K562 (cell line): ENCODE results near the gene ARHGAP42. TPM values are rescaled to one million over a fixed set of nuclear protein-coding genes. Genes with fewer than 3 reads are reported as not detected.

Experiments used
- ATAC-seq: fragments of 200-7000 bp; cut with Tn5 transposase; 3 replicates; pipeline ENCODE4 v1.9.1; 2020; ENCODE audit warnings: moderate library complexity
- BruUV-seq: library from RNA; stranded (reverse); fragments of 400-500 nt; replicated peaks from 2 replicates; lab custom pipeline; 2021; lab: Mats Ljungman, UMichigan
- CTCF ChIA-PET: fragments of 300-600 bp; formaldehyde crosslinking; extraction: SDS; loops from one replicate; lab custom pipeline; 2021; ENCODE audit warnings: low intra/inter-chr PET ratio; lab: Yijun Ruan, JAX
- POLR2A ChIA-PET: fragments of 300-600, 350-650 bp; sonication (Branson Sonifier 250); formaldehyde crosslinking; extraction: SDS; loops from one replicate; lab custom pipeline; 2021; ENCODE audit warnings: antibody characterized with exemption, inconsistent platforms; lab: Yijun Ruan, JAX
- DNase-seq, 4 experiments: peaks; one replicate each; pipeline versions ENCODE4 v3.0.0 to v3.0.0-alpha.2; 2011 to 2018; ENCODE audit warnings: low spot score in 3 of 4, mixed read lengths in 3 of 4; ENCODE audit errors: extremely low read depth in 1 of 4
- FAIRE-seq: peaks from 2 replicates; lab custom pipeline; 2011; peaks lifted over from hg19 to GRCh38; lab: Jason Lieb, UNC
- H2AFZ ChIP-seq: 2 replicates; pipeline ENCODE4 v1.6.0; 2011; ENCODE audit warnings: low read depth, low read length, control low read depth, inconsistent platforms
- H3K27ac ChIP-seq: fragments of 200-600 bp; 3 replicates; pipeline ENCODE4 v1.8.0; 2011; ENCODE audit warnings: low read depth, mild to moderate bottlenecking, control low read depth, inconsistent platforms, low read length, moderate library complexity, mixed read lengths; ENCODE audit errors: extremely low read depth
- H3K27me3 ChIP-seq, 2 experiments: fragments of 300-600 bp in 1 of 2; 2 replicates in 1 of 2; 3 replicates in 1 of 2; pipeline versions ENCODE4 v1.6.0 to v1.8.0; 2011; ENCODE audit warnings: inconsistent platforms in 2 of 2, low read length in 2 of 2, mild to moderate bottlenecking in 1 of 2, mixed read lengths in 1 of 2, moderate library complexity in 1 of 2; ENCODE audit not compliant: control insufficient read depth in 2 of 2, insufficient read depth in 2 of 2
- H3K36me3 ChIP-seq: fragments of 300-600 bp; 3 replicates; pipeline ENCODE4 v1.8.0; 2011; ENCODE audit warnings: mild to moderate bottlenecking, low read length, inconsistent platforms; ENCODE audit not compliant: control insufficient read depth, insufficient read depth
- H3K4me1 ChIP-seq, 2 experiments: fragments of 200-600 bp in 1 of 2; replicated peaks in 1 of 2; 2 replicates in 1 of 2; 3 replicates in 1 of 2; pipeline versions ENCODE4 v1.5.1 to v1.8.0; 2011; ENCODE audit warnings: inconsistent platforms in 2 of 2, low read length in 2 of 2, mild to moderate bottlenecking in 1 of 2, mixed read lengths in 1 of 2, moderate library complexity in 1 of 2; ENCODE audit not compliant: control insufficient read depth in 2 of 2, insufficient read depth in 2 of 2
- H3K4me2 ChIP-seq: 2 replicates; pipeline ENCODE4 v1.6.1; 2011; ENCODE audit warnings: low read length, control low read depth, inconsistent platforms, mixed read lengths; ENCODE audit not compliant: insufficient read depth
- H3K4me3 ChIP-seq: fragments of 200-600 bp; sonication (generic), shearing (Covaris generic); 2 replicates; pipeline ENCODE4 v1.5.1; 2016; ENCODE audit warnings: control low read depth, inconsistent platforms
- H3K79me2 ChIP-seq: fragments of 200-600 bp; 3 replicates; pipeline ENCODE4 v1.8.0; 2011; ENCODE audit warnings: low read length, inconsistent platforms; ENCODE audit not compliant: control insufficient read depth, insufficient read depth
- H3K9ac ChIP-seq, 2 experiments: 2 replicates each; pipeline versions ENCODE4 v1.6.0 to v1.6.1; 2011; ENCODE audit warnings: low read depth in 2 of 2, low read length in 2 of 2, control low read depth in 1 of 2, inconsistent platforms in 1 of 2, mild to moderate bottlenecking in 1 of 2, mixed read lengths in 1 of 2; ENCODE audit not compliant: insufficient read depth in 1 of 2
- H3K9me1 ChIP-seq: one replicate; pipeline ENCODE4 v1.6.0; 2011; ENCODE audit warnings: inconsistent platforms, mild to moderate bottlenecking, low read length, moderate library complexity; ENCODE audit not compliant: control insufficient read depth, insufficient read depth
- H3K9me3 ChIP-seq: replicated peaks from 2 replicates; pipeline ENCODE4 v1.5.1; 2011; ENCODE audit warnings: low read depth, low read length, inconsistent platforms; ENCODE audit not compliant: control insufficient read depth, insufficient read depth
- H4K20me1 ChIP-seq: replicated peaks from 2 replicates; pipeline ENCODE4 v1.6.1; 2011; ENCODE audit warnings: low read length, inconsistent platforms, mixed read lengths; ENCODE audit not compliant: control insufficient read depth, insufficient read depth
- FOXP1 ChIP-seq: sonication (generic); formaldehyde crosslinking; IDR thresholded peaks from 2 replicates; pipeline ENCODE4 v1.8.0; 2022; ENCODE audit warnings: mild to moderate bottlenecking, missing genetic modification reagents
- KAT2B ChIP-seq: IDR thresholded peaks from one replicate; pipeline ENCODE4 v1.6.1; 2012; ENCODE audit warnings: low read depth, mild to moderate bottlenecking, control low read depth, inconsistent platforms, low read length, moderate library complexity
- NFXL1 ChIP-seq: fragments of 450-650 bp; formaldehyde crosslinking; IDR thresholded peaks from 2 replicates; pipeline ENCODE4 v1.4.0; 2021; ENCODE audit warnings: mild to moderate bottlenecking
- PRMT5 ChIP-seq: sonication (generic); formaldehyde crosslinking; IDR thresholded peaks from 2 replicates; pipeline ENCODE4 v1.5.0; 2020; ENCODE audit warnings: missing genetic modification reagents
- XRCC4 ChIP-seq: IDR thresholded peaks from one replicate; pipeline ENCODE4 v1.6.1; 2011; ENCODE audit not compliant: insufficient read depth, insufficient read length; ENCODE audit errors: extremely low read depth
- ZNF347 ChIP-seq: fragments of 450-650 bp; formaldehyde crosslinking; IDR thresholded peaks from 2 replicates; pipeline ENCODE4 v1.4.0; 2020; ENCODE audit warnings: low read depth, mild to moderate bottlenecking, moderate library complexity
- WGBS: fragments of 100-300 bp; shearing (Covaris generic); methylation state at CpG from one replicate; pipeline ENCODE4 v1.1.6; 2016; ENCODE audit warnings: low coverage, mixed read lengths; ENCODE audit not compliant: insufficient coverage; ENCODE audit errors: missing lambda C conversion rate; 5-methylcytosine and 5-hydroxymethylcytosine counted together
- in situ Hi-C: fragments of 300-500 bp; cut with MboI; formaldehyde crosslinking; loops from 4 replicates; pipeline ENCODE4 v1.15.0; 2018; ENCODE audit warnings: inconsistent platforms, mixed read lengths
- intact Hi-C: fragments of 100-400 bp; cut with micrococcal nuclease; formaldehyde crosslinking; loops from 2 replicates; pipeline ENCODE4 v1.14.2; 2022
- polyA plus RNA-seq, 8 experiments: library from polyadenylated mRNA; depleted of rRNA in 4 of 8; stranded (reverse) in 5 of 8; unstranded in 3 of 8; fragments of >200 nt; fragmentation: Nextera tagmentation in 2 of 8; fragmentation: Illumina TruSeq in 1 of 8; extraction: Ambion mirVana in 2 of 8; extraction: Trizol in 1 of 8; gene quantifications; 2 replicates each; pipeline versions ENCODE4 v1.2.1 to v1.2.3, GENCODE V29; 2011 to 2014; ENCODE audit warnings: inconsistent platforms in 1 of 8, missing spikeins in 1 of 8
- total RNA-seq, 7 experiments: library from RNA; depleted of rRNA in 6 of 7; stranded (reverse); fragments of >200 nt in 6 of 7; fragmentation: Illumina TruSeq in 2 of 7; extraction: Trizol in 2 of 7; gene quantifications; 2 replicates each; pipeline versions ENCODE4 v1.2.1 to v1.2.3, GENCODE V29; 2011 to 2021; ENCODE audit warnings: low replicate concordance in 1 of 7
- TF ChIP-seq, protein P1 (sequence below): sonication (generic); formaldehyde crosslinking; IDR thresholded peaks from 2 replicates; pipeline ENCODE4 v1.8.0; 2022; ENCODE audit warnings: mild to moderate bottlenecking, missing genetic modification reagents, borderline replicate concordance
- TF ChIP-seq, protein P2 (sequence below): fragments of 250-450 bp; sonication (Bioruptor Pico); IDR thresholded peaks from 2 replicates; pipeline ENCODE4 v1.4.0; 2020; ENCODE audit warnings: mild to moderate bottlenecking
- TF ChIP-seq, protein P3 (sequence below): fragments of 450-650 bp; formaldehyde crosslinking; IDR thresholded peaks from 2 replicates; pipeline ENCODE4 v1.4.0; 2022; ENCODE audit warnings: missing genetic modification characterization
- TF ChIP-seq, protein P4 (sequence below): fragments of 250-450 bp; sonication (Bioruptor Pico); IDR thresholded peaks from 2 replicates; pipeline ENCODE4 v1.4.0; 2020; ENCODE audit warnings: mild to moderate bottlenecking, moderate library complexity
- TF ChIP-seq, protein P5 (sequence below), 2 experiments: fragments of 200-800 bp in 1 of 2; sonication (Bioruptor generic) in 1 of 2; sonication (generic) in 1 of 2; formaldehyde crosslinking in 1 of 2; IDR thresholded peaks in 1 of 2; conservative IDR thresholded peaks in 1 of 2; 2 replicates each; pipeline versions ENCODE4 v1.5.0 to v1.6.1; 2016 to 2020; ENCODE audit warnings: missing compliant biosample characterization in 1 of 2, missing genetic modification characterization in 1 of 2, missing genetic modification reagents in 1 of 2

ARHGAP42 gene
- total and polyA plus RNA-seq, 9 of the 15 experiments (the other 6 are each of a cell fraction or from before 2014, with no cell fraction given): 0.95 to 6.1 (median 2.4) TPM

DNA sequence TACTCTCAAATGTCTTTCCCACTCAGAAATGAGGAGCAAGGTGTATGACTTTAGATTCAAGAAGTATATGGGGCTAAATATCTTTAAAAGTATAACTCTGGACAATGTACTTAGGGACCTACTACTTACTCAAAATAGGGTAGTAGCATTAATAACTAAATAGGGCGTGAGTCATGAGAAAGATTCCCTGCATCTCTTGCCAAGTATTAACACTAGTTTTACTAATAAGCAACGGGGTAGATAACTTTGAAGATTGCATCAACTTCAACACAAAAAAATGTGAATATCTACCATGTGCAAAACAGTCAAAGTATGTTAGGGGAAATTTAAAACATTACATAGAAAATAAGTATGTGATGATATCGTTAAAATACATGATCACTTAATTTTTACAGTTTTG is 342.9 kb downstream of the ARHGAP42 start:
- no peak overlapping the region for H3K4me2 ChIP-seq
- WGBS: 35% methylated on average over 3 of the region's 3 CpGs
- ChIA-PET CTCF (no interaction called here), POLR2A (no interaction called here)
- ATAC-seq (no peak), DNase-seq (no peak), FAIRE-seq (no peak)
- H3K27me3 ChIP-seq: no peaks in the 10 kb centered on the region
- TF ChIP-seq, protein P1, sequence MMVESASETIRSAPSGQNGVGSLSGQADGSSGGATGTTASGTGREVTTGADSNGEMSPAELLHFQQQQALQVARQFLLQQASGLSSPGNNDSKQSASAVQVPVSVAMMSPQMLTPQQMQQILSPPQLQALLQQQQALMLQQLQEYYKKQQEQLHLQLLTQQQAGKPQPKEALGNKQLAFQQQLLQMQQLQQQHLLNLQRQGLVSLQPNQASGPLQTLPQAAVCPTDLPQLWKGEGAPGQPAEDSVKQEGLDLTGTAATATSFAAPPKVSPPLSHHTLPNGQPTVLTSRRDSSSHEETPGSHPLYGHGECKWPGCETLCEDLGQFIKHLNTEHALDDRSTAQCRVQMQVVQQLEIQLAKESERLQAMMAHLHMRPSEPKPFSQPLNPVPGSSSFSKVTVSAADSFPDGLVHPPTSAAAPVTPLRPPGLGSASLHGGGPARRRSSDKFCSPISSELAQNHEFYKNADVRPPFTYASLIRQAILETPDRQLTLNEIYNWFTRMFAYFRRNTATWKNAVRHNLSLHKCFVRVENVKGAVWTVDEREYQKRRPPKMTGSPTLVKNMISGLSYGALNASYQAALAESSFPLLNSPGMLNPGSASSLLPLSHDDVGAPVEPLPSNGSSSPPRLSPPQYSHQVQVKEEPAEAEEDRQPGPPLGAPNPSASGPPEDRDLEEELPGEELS (CRISPR knock-in tag): no peak
- TF ChIP-seq NFXL1 (CRISPR knock-in tag) (no peak), XRCC4 (no peak), FOXP1 (CRISPR knock-in tag) (no peak), ZNF347 (CRISPR knock-in tag) (no peak), PRMT5 (CRISPR knock-in tag) (no peak), KAT2B (no peak)
- TF ChIP-seq, protein P2, sequence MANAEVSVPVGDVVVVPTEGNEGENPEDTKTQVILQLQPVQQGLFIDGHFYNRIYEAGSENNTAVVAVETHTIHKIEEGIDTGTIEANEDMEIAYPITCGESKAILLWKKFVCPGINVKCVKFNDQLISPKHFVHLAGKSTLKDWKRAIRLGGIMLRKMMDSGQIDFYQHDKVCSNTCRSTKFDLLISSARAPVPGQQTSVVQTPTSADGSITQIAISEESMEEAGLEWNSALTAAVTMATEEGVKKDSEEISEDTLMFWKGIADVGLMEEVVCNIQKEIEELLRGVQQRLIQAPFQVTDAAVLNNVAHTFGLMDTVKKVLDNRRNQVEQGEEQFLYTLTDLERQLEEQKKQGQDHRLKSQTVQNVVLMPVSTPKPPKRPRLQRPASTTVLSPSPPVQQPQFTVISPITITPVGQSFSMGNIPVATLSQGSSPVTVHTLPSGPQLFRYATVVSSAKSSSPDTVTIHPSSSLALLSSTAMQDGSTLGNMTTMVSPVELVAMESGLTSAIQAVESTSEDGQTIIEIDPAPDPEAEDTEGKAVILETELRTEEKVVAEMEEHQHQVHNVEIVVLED (CRISPR knock-in tag): no peak
- TF ChIP-seq, protein P3, sequence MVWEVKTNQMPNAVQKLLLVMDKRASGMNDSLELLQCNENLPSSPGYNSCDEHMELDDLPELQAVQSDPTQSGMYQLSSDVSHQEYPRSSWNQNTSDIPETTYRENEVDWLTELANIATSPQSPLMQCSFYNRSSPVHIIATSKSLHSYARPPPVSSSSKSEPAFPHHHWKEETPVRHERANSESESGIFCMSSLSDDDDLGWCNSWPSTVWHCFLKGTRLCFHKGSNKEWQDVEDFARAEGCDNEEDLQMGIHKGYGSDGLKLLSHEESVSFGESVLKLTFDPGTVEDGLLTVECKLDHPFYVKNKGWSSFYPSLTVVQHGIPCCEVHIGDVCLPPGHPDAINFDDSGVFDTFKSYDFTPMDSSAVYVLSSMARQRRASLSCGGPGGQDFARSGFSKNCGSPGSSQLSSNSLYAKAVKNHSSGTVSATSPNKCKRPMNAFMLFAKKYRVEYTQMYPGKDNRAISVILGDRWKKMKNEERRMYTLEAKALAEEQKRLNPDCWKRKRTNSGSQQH (CRISPR knock-in tag): no peak
- TF ChIP-seq, protein P4, sequence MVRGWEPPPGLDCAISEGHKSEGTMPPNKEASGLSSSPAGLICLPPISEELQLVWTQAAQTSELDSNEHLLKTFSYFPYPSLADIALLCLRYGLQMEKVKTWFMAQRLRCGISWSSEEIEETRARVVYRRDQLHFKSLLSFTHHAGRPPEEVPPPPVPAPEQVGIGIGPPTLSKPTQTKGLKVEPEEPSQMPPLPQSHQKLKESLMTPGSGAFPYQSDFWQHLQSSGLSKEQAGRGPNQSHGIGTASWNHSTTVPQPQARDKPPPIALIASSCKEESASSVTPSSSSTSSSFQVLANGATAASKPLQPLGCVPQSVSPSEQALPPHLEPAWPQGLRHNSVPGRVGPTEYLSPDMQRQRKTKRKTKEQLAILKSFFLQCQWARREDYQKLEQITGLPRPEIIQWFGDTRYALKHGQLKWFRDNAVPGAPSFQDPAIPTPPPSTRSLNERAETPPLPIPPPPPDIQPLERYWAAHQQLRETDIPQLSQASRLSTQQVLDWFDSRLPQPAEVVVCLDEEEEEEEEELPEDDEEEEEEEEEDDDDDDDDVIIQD: no peak
- TF ChIP-seq, protein P5, sequence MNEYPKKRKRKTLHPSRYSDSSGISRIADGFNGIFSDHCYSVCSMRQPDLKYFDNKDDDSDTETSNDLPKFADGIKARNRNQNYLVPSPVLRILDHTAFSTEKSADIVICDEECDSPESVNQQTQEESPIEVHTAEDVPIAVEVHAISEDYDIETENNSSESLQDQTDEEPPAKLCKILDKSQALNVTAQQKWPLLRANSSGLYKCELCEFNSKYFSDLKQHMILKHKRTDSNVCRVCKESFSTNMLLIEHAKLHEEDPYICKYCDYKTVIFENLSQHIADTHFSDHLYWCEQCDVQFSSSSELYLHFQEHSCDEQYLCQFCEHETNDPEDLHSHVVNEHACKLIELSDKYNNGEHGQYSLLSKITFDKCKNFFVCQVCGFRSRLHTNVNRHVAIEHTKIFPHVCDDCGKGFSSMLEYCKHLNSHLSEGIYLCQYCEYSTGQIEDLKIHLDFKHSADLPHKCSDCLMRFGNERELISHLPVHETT (CRISPR knock-in tag; conservative IDR thresholded peaks at IDR 0.05 in 1 of 2, IDR thresholded peaks at IDR 0.05 in 1 of 2): no peak
- H3K27ac ChIP-seq: no peak overlapping the region
- no peak overlapping the region for H2AFZ ChIP-seq
- H3K79me2 ChIP-seq: no peaks in the 10 kb centered on the region
- H4K20me1 ChIP-seq: no peaks in the 10 kb centered on the region
- no peak overlapping the region for H3K9ac ChIP-seq
- intact Hi-C loops: no loop called here
- no peaks in the 10 kb centered on the region for H3K9me1 ChIP-seq
- no peaks in the 10 kb centered on the region for H3K9me3 ChIP-seq
- in situ Hi-C loops: no loop called here
- no peaks in the 10 kb centered on the region for H3K36me3 ChIP-seq
- no peaks in the 10 kb centered on the region for H3K4me1 ChIP-seq
- BruUV-seq: no TSS peak
- no peak overlapping the region for H3K4me3 ChIP-seq
